ENCODE data around the gene C2orf68.
"Not testable (repeated sequence)": the region's sequence is repeated elsewhere in the genome, so short reads cannot be mapped to it uniquely, and the experiment has no call there.

C2orf68 gene

DNA sequence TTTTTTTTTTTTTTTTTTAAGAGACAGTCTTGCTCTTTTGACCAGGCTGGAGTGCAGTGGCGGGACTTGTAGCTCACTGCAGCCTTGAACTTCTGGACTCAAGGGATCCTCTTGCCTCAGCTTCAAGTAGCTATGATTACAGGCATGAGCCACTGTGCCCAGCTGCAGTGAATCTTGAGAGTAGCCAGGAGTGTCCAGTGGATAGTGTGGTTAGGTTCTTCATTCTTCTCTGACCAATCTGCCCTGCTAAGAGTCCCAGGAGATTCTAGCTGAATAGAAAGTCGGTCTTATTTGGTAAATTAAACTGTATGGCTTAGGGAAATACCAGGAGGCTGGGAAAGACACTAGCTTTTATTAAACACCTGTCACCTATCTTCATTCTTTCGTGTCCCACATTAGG lies 19.4 kb upstream of the C2orf68 start:
- TF ChIP-seq, protein P1, sequence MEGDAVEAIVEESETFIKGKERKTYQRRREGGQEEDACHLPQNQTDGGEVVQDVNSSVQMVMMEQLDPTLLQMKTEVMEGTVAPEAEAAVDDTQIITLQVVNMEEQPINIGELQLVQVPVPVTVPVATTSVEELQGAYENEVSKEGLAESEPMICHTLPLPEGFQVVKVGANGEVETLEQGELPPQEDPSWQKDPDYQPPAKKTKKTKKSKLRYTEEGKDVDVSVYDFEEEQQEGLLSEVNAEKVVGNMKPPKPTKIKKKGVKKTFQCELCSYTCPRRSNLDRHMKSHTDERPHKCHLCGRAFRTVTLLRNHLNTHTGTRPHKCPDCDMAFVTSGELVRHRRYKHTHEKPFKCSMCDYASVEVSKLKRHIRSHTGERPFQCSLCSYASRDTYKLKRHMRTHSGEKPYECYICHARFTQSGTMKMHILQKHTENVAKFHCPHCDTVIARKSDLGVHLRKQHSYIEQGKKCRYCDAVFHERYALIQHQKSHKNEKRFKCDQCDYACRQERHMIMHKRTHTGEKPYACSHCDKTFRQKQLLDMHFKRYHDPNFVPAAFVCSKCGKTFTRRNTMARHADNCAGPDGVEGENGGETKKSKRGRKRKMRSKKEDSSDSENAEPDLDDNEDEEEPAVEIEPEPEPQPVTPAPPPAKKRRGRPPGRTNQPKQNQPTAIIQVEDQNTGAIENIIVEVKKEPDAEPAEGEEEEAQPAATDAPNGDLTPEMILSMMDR (IDR thresholded peaks at IDR 0.05; ENCODE audit: low read depth, low read length), result no peak
- H3K4me3 ChIP-seq (replicated peaks in 1 of 2; ENCODE audit: low read depth in 2 of 2, low read length in 2 of 2), result no peak overlapping the region

DNA sequence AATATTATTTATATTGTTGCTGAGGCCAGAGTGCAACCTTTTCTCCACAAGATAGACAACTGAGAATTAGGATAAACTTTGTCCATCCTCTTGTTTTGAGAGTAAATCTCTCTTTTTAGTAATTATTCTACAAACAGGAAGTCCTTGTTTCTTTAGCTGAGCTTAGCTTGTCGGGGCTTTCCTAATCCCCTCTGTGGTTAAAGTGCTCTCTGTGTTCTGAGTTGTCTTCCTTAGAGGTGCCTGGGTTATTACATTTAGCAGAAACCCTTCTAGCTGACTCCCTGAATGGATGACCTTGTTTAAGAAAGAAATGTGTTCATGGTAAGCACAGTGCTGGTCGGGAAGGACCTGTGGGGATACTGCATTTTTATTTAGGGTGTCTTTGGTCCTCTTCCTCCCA lies 16.8 kb upstream of the C2orf68 start:
- H3K4me3 ChIP-seq (replicated peaks in 1 of 2; ENCODE audit: low read depth in 2 of 2, low read length in 2 of 2), result no peak overlapping the region
- DNase-seq (ENCODE audit: low read depth in 2 of 2), result no peak
- TF ChIP-seq, protein P1 (IDR thresholded peaks at IDR 0.05; ENCODE audit: low read depth, low read length), result no peak

More for the DNA sequence above, 19.4 kb upstream of the C2orf68 start:
- no peak for DNase-seq (ENCODE audit: low read depth in 2 of 2)

DNA sequence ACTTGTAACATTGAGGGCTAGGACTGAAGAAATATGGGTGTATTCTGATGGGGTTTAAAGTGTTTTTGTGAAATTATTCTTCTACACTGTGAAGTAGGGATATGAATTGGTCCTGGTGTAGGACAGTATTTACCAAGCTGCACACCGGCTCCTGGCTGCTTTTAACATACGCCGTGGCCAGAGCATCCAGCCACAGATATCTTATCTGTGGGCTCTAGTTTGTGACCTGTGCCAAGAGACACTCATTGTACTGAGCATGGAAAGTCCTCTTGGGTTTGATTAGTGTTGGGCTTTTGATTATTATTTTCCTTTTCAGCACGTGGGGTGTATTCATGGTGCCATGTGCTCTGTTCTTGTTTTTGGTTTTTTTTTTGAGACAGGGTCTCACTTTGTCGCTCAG lies 12.1 kb upstream of the C2orf68 start:
- H3K4me3 ChIP-seq (replicated peaks in 1 of 2; ENCODE audit: low read depth in 2 of 2, low read length in 2 of 2), result no peak overlapping the region
- TF ChIP-seq, protein P1 (IDR thresholded peaks at IDR 0.05; ENCODE audit: low read depth, low read length), result no peak
- no peak for DNase-seq (ENCODE audit: low read depth in 2 of 2)

DNA sequence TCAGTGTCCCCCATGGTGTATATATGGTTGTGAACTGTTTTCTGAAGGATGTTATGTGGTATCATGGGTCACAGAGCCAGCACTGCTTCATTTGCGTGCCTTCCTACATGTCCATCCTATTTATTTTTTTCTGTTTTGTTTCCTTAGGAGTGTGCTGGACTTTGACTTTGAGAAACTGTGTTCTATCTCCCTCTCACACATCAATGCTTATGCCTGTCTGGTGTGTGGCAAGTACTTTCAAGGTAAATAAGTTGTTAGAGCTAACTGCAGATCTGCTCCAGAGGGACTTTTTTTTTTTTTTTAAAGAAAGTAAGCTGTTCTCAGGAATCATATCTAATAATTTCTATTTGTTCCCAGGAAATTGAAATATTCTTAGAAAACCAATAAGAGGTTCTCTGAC lies 9.5 kb upstream of the C2orf68 start:
- H3K4me3 ChIP-seq (replicated peaks in 1 of 2; ENCODE audit: low read depth in 2 of 2, low read length in 2 of 2), result no peak overlapping the region
- TF ChIP-seq, protein P1 (IDR thresholded peaks at IDR 0.05; ENCODE audit: low read depth, low read length), result no peak
- DNase-seq (ENCODE audit: low read depth in 2 of 2), result no peak

DNA sequence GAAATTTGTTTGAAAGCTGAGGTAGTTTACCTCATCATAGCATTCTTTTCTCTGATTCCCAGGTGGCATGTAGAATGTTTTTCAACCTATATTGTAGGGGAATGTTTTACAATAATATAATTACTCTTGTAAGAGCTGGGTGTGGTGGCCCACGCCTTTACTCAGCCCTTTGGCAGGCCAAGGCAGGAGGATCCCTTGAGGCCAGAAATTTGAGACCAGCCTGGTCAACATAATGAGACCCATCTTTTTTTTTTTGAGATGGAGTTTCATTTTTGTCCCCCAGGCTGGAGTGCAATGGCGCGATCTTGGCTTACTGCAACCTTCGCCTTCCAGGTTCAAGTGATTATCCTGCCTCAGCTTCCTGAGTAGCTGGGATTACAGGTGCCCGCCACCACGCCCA lies 7.8 kb upstream of the C2orf68 start:
- no peak overlapping the region for H3K4me3 ChIP-seq (replicated peaks in 1 of 2; ENCODE audit: low read depth in 2 of 2, low read length in 2 of 2)
- TF ChIP-seq, protein P1 (IDR thresholded peaks at IDR 0.05; ENCODE audit: low read depth, low read length), result no peak
- DNase-seq (ENCODE audit: low read depth in 2 of 2), result no peak

DNA sequence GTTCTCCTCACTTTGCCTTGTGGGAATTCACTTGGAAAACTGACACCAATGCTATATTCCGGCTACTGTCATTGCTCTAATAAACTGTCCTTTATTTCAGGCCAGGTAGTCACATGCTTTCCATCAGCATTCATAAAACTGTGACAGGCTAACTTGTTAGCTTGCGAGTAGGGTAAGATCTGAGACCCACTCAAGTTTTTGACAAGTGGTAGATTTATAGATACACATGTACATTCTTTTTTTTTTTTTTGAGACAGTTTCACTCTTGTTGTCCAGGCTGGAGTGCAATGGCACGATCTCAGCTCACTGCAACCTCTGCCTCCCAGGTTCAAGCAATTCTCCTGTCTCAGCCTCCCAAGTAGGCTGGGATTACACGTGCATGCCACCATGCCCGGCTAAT lies 5.9 kb upstream of the C2orf68 start:
- not testable (repeated sequence) for H3K4me3 ChIP-seq (replicated peaks in 1 of 2; ENCODE audit: low read depth in 2 of 2, low read length in 2 of 2); DNase-seq (ENCODE audit: low read depth in 2 of 2)

DNA sequence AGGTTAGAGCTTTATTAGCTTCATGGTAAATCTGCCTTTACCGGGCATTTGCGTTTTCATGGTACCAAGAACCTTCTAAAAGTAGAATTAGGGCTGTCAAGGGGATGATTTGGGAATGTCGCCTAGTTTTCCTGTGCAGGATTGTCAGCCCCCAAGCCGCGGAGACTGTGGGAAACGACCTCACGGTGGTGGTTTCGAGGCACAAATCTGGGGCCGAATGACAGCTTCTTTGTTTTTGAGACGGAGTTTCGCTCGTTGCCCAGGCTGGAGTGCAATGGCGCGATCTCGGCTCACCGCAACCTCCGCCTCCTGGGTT lies 3.5 kb upstream of the C2orf68 start:
- TF ChIP-seq, protein P1 (IDR thresholded peaks at IDR 0.05; ENCODE audit: low read depth, low read length), result no peak

DNA sequence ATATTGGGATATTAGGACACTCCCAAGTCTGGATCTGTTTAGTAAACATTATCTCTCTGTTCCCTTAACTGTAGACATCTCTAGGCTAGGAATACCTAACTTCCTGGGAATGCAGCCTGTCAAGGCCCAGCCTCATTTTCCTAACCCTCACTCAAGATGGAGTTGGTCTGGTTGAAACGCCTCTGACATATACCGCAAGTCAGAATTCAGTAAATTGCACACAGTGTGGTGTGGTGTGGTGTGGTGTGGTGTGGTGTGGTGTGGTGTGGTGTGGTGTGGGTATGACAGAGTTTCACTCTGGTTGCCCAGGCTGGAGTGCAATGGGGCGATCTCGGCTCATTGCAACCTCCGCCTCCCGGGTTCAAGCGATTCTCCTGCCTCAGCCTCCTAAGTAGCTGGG lies 2.9 kb upstream of the C2orf68 start:
- not testable (repeated sequence) for H3K4me3 ChIP-seq (replicated peaks in 1 of 2; ENCODE audit: low read depth in 2 of 2, low read length in 2 of 2); DNase-seq (ENCODE audit: low read depth in 2 of 2)

More for the DNA sequence above, 3.5 kb upstream of the C2orf68 start:
- no peak for DNase-seq (ENCODE audit: low read depth in 2 of 2)
- H3K4me3 ChIP-seq (replicated peaks in 1 of 2; ENCODE audit: low read depth in 2 of 2, low read length in 2 of 2), result no peak overlapping the region
